SK-N-SH (cell line): ENCODE measurements around the gene CCSER1. TPM values are rescaled to one million over a fixed set of nuclear protein-coding genes. Genes with fewer than 3 reads are reported as not detected.

ENCODE experiments used
- CTCF ChIA-PET: fragments of 300-600, 350-600 bp; formaldehyde crosslinking; extraction: SDS; loops from one replicate; lab custom pipeline; 2021; lab: Yijun Ruan, JAX
- POLR2A ChIA-PET: fragments of 350-600 bp; sonication (Branson Sonifier 250); formaldehyde crosslinking; extraction: SDS; loops from one replicate; lab custom pipeline; 2020; ENCODE audit warnings: antibody characterized with exemption, inconsistent platforms; lab: Yijun Ruan, JAX
- DNase-seq: peaks from one replicate; pipeline ENCODE4 v3.0.0; 2012
- H2AFZ ChIP-seq: fragments of 200-600 bp; sonication (generic); 2 replicates; pipeline ENCODE4 v1.8.1; 2016; ENCODE audit warnings: antibody characterized with exemption, mild to moderate bottlenecking, low read depth
- H3F3A ChIP-seq: fragments of 200-600 bp; sonication (generic); replicated peaks from 2 replicates; pipeline ENCODE3; 2016; ENCODE audit warnings: antibody characterized with exemption, mild to moderate bottlenecking; ENCODE audit not compliant: insufficient read depth
- H3K27ac ChIP-seq, 2 experiments: fragments of 200-500 bp in 1 of 2; fragments of 200-600 bp in 1 of 2; sonication (Bioruptor generic) in 1 of 2; sonication (generic), shearing (Covaris generic) in 1 of 2; 2 replicates each; pipeline versions ENCODE4 v1.5.1 to v1.6.1; 2014 to 2016; ENCODE audit warnings: low read depth in 2 of 2, inconsistent platforms in 1 of 2, low read length in 1 of 2, mild to moderate bottlenecking in 1 of 2, mixed read lengths in 1 of 2
- H3K27me3 ChIP-seq: fragments of 200-600 bp; sonication (generic), shearing (Covaris generic); 2 replicates; pipeline ENCODE4 v1.6.1; 2016; ENCODE audit warnings: mixed run types; ENCODE audit not compliant: insufficient read depth
- H3K36me3 ChIP-seq, 2 experiments: fragments of 200-500 bp in 1 of 2; fragments of 200-600 bp in 1 of 2; sonication (Bioruptor generic) in 1 of 2; sonication (generic) in 1 of 2; replicated peaks in 1 of 2; 2 replicates each; pipeline versions ENCODE3 to v1.5.1; 2014 to 2016; ENCODE audit warnings: low read length in 1 of 2, mild to moderate bottlenecking in 1 of 2; ENCODE audit not compliant: insufficient read depth in 2 of 2, control insufficient read depth in 1 of 2
- H3K4me1 ChIP-seq, 2 experiments: fragments of 200-500 bp in 1 of 2; fragments of 200-600 bp in 1 of 2; sonication (Bioruptor generic) in 1 of 2; sonication (generic), shearing (Covaris generic) in 1 of 2; 2 replicates each; pipeline versions ENCODE4 v1.5.1 to v1.6.1; 2014 to 2016; ENCODE audit warnings: low read depth in 1 of 2, low read length in 1 of 2, mixed run types in 1 of 2; ENCODE audit not compliant: insufficient read depth in 2 of 2, control insufficient read depth in 1 of 2
- H3K4me2 ChIP-seq: fragments of 200-600 bp; sonication (generic), shearing (Covaris generic); 2 replicates; pipeline ENCODE4 v1.6.1; 2017; ENCODE audit warnings: mixed run types
- H3K4me3 ChIP-seq, 2 experiments: fragments of 200-500 bp in 1 of 2; fragments of 200-600 bp in 1 of 2; sonication (Bioruptor generic) in 1 of 2; sonication (generic), shearing (Covaris generic) in 1 of 2; 2 replicates each; pipeline versions ENCODE4 v1.5.1 to v1.8.1; 2014 to 2016; ENCODE audit warnings: low read depth in 2 of 2, inconsistent platforms in 1 of 2, low read length in 1 of 2, mild to moderate bottlenecking in 1 of 2, mixed read lengths in 1 of 2, moderate library complexity in 1 of 2
- H3K79me2 ChIP-seq: fragments of 200-600 bp; sonication (generic); 2 replicates; pipeline ENCODE4 v1.8.1; 2017; ENCODE audit warnings: mild to moderate bottlenecking; ENCODE audit not compliant: insufficient read depth
- H3K9ac ChIP-seq: fragments of 200-600 bp; sonication (generic); 2 replicates; pipeline ENCODE4 v1.6.1; 2017; ENCODE audit warnings: mixed run types
- H3K9me2 ChIP-seq: fragments of 200-600 bp; sonication (generic); 2 replicates; pipeline ENCODE4 v1.6.1; 2017; ENCODE audit warnings: mixed run types
- H3K9me3 ChIP-seq: fragments of 200-600 bp; sonication (generic); 2 replicates; pipeline ENCODE4 v1.6.1; 2017; ENCODE audit warnings: mixed run types, mild to moderate bottlenecking, moderate library complexity
- H4K20me1 ChIP-seq: fragments of 200-600 bp; sonication (generic); 2 replicates; pipeline ENCODE4 v1.6.1; 2017; ENCODE audit warnings: mild to moderate bottlenecking, mixed run types; ENCODE audit not compliant: insufficient read depth
- ELF1 ChIP-seq: IDR thresholded peaks from 2 replicates; pipeline ENCODE4 v1.4.0; 2012
- EZH2phosphoT487 ChIP-seq: fragments of 200-600 bp; sonication (generic); IDR thresholded peaks from 2 replicates; pipeline ENCODE4 v1.6.1; 2017; ENCODE audit warnings: low read depth, mixed run types, mild to moderate bottlenecking, antibody characterized with exemption, moderate library complexity, borderline replicate concordance
- FOSL2 ChIP-seq: IDR thresholded peaks from 2 replicates; pipeline ENCODE4 v1.4.0; 2012; ENCODE audit warnings: low read depth, mild to moderate bottlenecking, moderate library complexity, borderline replicate concordance
- MEF2A ChIP-seq: IDR thresholded peaks from 2 replicates; pipeline ENCODE4 v1.4.0; 2012; ENCODE audit warnings: low read depth, borderline replicate concordance
- POLR2AphosphoS5 ChIP-seq: IDR thresholded peaks from 2 replicates; pipeline ENCODE4 v1.6.1; 2012; ENCODE audit warnings: low read depth, low read length
- SMC3 ChIP-seq: IDR thresholded peaks from 2 replicates; pipeline ENCODE4 v1.6.1; 2012; ENCODE audit warnings: low read depth, low read length, improper control_type of control experiment
- TAF1 ChIP-seq: IDR thresholded peaks from 2 replicates; pipeline ENCODE4 v1.6.1; 2012; ENCODE audit warnings: low read depth, mild to moderate bottlenecking, low read length, moderate library complexity, borderline replicate concordance
- TCF12 ChIP-seq: IDR thresholded peaks from 2 replicates; pipeline ENCODE4 v1.4.0; 2012
- WGBS: methylation state at CpG from one replicate; pipeline ENCODE4 v1.1.6; 2017; ENCODE audit warnings: low lambda C conversion rate; 5-methylcytosine and 5-hydroxymethylcytosine counted together
- polyA plus RNA-seq, 3 experiments: library from polyadenylated mRNA; depleted of rRNA; stranded (reverse); fragments of >200 nt; gene quantifications; 2 replicates each; pipeline ENCODE4 v1.2.3, GENCODE V29; 2012
- TF ChIP-seq, protein P1 (sequence below): IDR thresholded peaks from 2 replicates; pipeline ENCODE4 v1.4.0; 2012; ENCODE audit warnings: low read depth
- TF ChIP-seq, protein P2 (sequence below): fragments of 150-350 bp; IDR thresholded peaks from 2 replicates; pipeline ENCODE4 v1.6.1; 2017; ENCODE audit warnings: antibody characterized with exemption, low read length, low read depth, borderline replicate concordance
- TF ChIP-seq, protein P3 (sequence below): IDR thresholded peaks from 2 replicates; pipeline ENCODE4 v1.4.0; 2012; ENCODE audit warnings: low read depth, borderline replicate concordance
- TF ChIP-seq, protein P4 (sequence below): IDR thresholded peaks from 2 replicates; pipeline ENCODE4; 2012
- TF ChIP-seq, protein P5 (sequence below): fragments of 200-600 bp; sonication (generic); IDR thresholded peaks from 2 replicates; pipeline ENCODE4 v1.6.1; 2017; ENCODE audit warnings: antibody characterized with exemption, mild to moderate bottlenecking, moderate library complexity

Gene CCSER1
- polyA plus RNA-seq, 1 of the 3 experiments (the other 2 are of a cell fraction), result 0.05 TPM

DNA sequence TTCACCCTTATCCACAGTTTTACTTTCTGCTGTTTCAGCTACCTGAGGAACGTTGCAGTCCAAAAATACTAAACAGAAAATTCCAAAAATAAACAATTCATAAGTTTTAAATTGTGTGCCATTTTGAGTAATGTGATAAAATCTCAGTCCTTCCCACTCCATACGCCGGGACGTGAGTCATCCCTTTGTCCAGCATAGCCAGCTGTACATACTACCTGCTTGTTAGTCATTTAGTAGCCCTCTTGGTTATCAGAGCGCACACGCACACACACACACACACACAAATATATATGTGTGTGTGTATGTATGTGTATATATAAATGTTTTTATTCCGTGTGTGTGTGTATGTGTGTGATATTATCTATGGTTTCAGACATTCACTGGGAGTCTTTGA, 4.8 kb upstream of the CCSER1 start:
- no peaks in the 10 kb centered on the region for H3F3A ChIP-seq
- no peak overlapping the region for H2AFZ ChIP-seq
- no peak overlapping the region for H3K27ac ChIP-seq
- no peak overlapping the region for H3K9ac ChIP-seq
- H3K27me3 ChIP-seq, result no peaks in the 10 kb centered on the region; the same call in 1 of the 2 replicates
- H3K4me3 ChIP-seq, result no peak overlapping the region
- ChIA-PET CTCF (interaction anchor here (0.7 kb wide), 1 partner anchor 158 kb away, joined by 3 read pairs; no protein-coding TSS in a partner anchor), POLR2A (interaction anchor here (0.5 kb wide), 1 partner anchor 13 kb away, joined by 5 read pairs; no protein-coding TSS in a partner anchor)
- no peaks in the 10 kb centered on the region; a peak in 1 of 4 replicates for H3K4me1 ChIP-seq
- H3K79me2 ChIP-seq, result no peaks in the 10 kb centered on the region
- no peaks in the 10 kb centered on the region for H3K36me3 ChIP-seq
- no peaks in the 10 kb centered on the region for H3K9me3 ChIP-seq
- TF ChIP-seq, protein P1, sequence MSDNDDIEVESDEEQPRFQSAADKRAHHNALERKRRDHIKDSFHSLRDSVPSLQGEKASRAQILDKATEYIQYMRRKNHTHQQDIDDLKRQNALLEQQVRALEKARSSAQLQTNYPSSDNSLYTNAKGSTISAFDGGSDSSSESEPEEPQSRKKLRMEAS, result no peak
- no peak for TF ChIP-seq MEF2A
- TF ChIP-seq, protein P2, sequence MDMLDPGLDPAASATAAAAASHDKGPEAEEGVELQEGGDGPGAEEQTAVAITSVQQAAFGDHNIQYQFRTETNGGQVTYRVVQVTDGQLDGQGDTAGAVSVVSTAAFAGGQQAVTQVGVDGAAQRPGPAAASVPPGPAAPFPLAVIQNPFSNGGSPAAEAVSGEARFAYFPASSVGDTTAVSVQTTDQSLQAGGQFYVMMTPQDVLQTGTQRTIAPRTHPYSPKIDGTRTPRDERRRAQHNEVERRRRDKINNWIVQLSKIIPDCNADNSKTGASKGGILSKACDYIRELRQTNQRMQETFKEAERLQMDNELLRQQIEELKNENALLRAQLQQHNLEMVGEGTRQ, result no peak
- TF ChIP-seq, protein P3, sequence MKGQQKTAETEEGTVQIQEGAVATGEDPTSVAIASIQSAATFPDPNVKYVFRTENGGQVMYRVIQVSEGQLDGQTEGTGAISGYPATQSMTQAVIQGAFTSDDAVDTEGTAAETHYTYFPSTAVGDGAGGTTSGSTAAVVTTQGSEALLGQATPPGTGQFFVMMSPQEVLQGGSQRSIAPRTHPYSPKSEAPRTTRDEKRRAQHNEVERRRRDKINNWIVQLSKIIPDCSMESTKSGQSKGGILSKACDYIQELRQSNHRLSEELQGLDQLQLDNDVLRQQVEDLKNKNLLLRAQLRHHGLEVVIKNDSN, result no peak
- TF ChIP-seq TCF12, result no peak
- TF ChIP-seq, protein P4, sequence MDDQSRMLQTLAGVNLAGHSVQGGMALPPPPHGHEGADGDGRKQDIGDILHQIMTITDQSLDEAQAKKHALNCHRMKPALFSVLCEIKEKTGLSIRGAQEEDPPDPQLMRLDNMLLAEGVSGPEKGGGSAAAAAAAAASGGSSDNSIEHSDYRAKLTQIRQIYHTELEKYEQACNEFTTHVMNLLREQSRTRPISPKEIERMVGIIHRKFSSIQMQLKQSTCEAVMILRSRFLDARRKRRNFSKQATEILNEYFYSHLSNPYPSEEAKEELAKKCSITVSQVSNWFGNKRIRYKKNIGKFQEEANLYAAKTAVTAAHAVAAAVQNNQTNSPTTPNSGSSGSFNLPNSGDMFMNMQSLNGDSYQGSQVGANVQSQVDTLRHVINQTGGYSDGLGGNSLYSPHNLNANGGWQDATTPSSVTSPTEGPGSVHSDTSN, result no peak
- TF ChIP-seq TAF1, result no peak
- TF ChIP-seq FOSL2, result peak; percentile 22; the same call in 1 of the 2 replicates
- TF ChIP-seq SMC3, result no peak
- H3K9me2 ChIP-seq, result no peaks in the 10 kb centered on the region
- WGBS, result 35% methylated on average over 7 of the region's 7 CpGs
- H3K4me2 ChIP-seq, result no peak overlapping the region
- DNase-seq, result no peak
- no peaks in the 10 kb centered on the region for H4K20me1 ChIP-seq

DNA sequence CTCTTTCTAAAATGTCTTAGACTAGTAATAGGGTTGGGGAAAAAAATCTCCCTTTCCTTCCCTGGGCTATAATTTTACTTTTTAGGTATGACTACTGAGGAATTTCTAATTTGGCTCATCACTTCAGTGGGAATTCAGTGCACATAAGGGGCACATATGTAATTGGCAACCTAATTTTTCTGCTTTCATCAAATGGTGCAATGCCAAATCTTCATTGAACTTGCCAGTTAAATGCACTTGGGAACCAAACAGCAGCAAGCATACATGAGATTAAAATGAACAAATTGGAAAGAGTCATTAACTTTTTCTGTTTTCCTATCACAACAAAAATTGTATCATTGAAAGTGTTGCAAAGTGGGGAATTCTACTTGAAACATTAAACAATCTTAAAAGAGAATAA, 2.9 kb upstream of the CCSER1 start:
- H3K9me3 ChIP-seq, result no peaks in the 10 kb centered on the region
- no peak overlapping the region for H3K9ac ChIP-seq
- peaks cover 11% of the 10 kb centered on the region for H3K27me3 ChIP-seq
- no peak for DNase-seq
- no peaks in the 10 kb centered on the region for H4K20me1 ChIP-seq
- no peaks in the 10 kb centered on the region; a peak in 2 of 4 replicates for H3K4me1 ChIP-seq
- no peak overlapping the region for H3K27ac ChIP-seq
- H2AFZ ChIP-seq, result no peak overlapping the region
- no peaks in the 10 kb centered on the region for H3K79me2 ChIP-seq
- no peak overlapping the region for H3K4me2 ChIP-seq
- no peak overlapping the region for H3K4me3 ChIP-seq
- POLR2A ChIA-PET, result no interaction called here
- no peak for TF ChIP-seq EZH2phosphoT487
- no peak for TF ChIP-seq ELF1
- TF ChIP-seq, protein P5, sequence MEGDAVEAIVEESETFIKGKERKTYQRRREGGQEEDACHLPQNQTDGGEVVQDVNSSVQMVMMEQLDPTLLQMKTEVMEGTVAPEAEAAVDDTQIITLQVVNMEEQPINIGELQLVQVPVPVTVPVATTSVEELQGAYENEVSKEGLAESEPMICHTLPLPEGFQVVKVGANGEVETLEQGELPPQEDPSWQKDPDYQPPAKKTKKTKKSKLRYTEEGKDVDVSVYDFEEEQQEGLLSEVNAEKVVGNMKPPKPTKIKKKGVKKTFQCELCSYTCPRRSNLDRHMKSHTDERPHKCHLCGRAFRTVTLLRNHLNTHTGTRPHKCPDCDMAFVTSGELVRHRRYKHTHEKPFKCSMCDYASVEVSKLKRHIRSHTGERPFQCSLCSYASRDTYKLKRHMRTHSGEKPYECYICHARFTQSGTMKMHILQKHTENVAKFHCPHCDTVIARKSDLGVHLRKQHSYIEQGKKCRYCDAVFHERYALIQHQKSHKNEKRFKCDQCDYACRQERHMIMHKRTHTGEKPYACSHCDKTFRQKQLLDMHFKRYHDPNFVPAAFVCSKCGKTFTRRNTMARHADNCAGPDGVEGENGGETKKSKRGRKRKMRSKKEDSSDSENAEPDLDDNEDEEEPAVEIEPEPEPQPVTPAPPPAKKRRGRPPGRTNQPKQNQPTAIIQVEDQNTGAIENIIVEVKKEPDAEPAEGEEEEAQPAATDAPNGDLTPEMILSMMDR, result no peak
- TF ChIP-seq POLR2AphosphoS5, result no peak
- TF ChIP-seq, all 33 proteins: peak for 0
- Histone ChIP-seq H3F3A (no peaks in the 10 kb centered on the region), H3K36me3 (no peaks in the 10 kb centered on the region), H3K9me2 (no peaks in the 10 kb centered on the region)
- CTCF ChIA-PET, result no interaction called here
